SU-DHL-6 (cell line): Measurements from ENCODE around the gene OR8D1.

Experiments used
- CTCF ChIP-seq: fragments of 200-600 bp; sonication (generic); IDR thresholded peaks from one replicate; pipeline ENCODE4 v1.5.1; 2017; ENCODE audit warnings: antibody characterized with exemption, mild to moderate bottlenecking, low read length, moderate library complexity; ENCODE audit not compliant: insufficient read depth, poor library complexity, severe bottlenecking
- EZH2phosphoT487 ChIP-seq: fragments of 200-600 bp; sonication (generic), shearing (Covaris generic); conservative IDR thresholded peaks from 2 replicates; pipeline ENCODE4 v1.6.1; 2018; ENCODE audit warnings: mild to moderate bottlenecking, antibody characterized with exemption, low read length, moderate library complexity, mixed read lengths

GRCh38 chr11:124311670-124312069 lies 2.1 kb downstream of the OR8D1 start:
- TF ChIP-seq CTCF = no peak
- TF ChIP-seq EZH2phosphoT487 = no peak
